Endothelial cell of umbilical vein (primary cell): Measurements from ENCODE around the gene SLC35D2. TPM values are rescaled to one million over a fixed set of nuclear protein-coding genes. Genes with fewer than 3 reads are reported as not detected.

Experiments used
- BruUV-seq: library from RNA; stranded (reverse); fragments of 400-500 nt; replicated peaks from 2 replicates; lab custom pipeline; 2021; lab: Mats Ljungman, UMichigan
- CTCF ChIA-PET: fragments of 300-600, 350-600 bp; sonication (Branson Sonifier 250); formaldehyde crosslinking; loops from one replicate; lab custom pipeline; 2021; ENCODE audit warnings: antibody characterized with exemption, inconsistent platforms; lab: Charles Lee
- POLR2A ChIA-PET: fragments of 300-600, 350-600 bp; sonication (Branson Sonifier 250); formaldehyde crosslinking; loops from one replicate; lab custom pipeline; 2021; ENCODE audit warnings: antibody characterized with exemption, inconsistent platforms; lab: Charles Lee
- DNase-seq: peaks from one replicate; pipeline ENCODE4 v3.0.0-alpha.2; 2011; ENCODE audit warnings: low read depth, low spot score
- FAIRE-seq: peaks from 2 replicates; lab custom pipeline; 2011; peaks lifted over from hg19 to GRCh38; lab: Jason Lieb, UNC
- H2AFZ ChIP-seq: 2 replicates; pipeline ENCODE4 v1.6.0; 2012; ENCODE audit warnings: low read depth, low read length, control low read depth, inconsistent platforms
- H3K27ac ChIP-seq: 2 replicates; pipeline ENCODE4 v1.5.1; 2011; ENCODE audit warnings: low read depth, mild to moderate bottlenecking, control low read depth, low read length, moderate library complexity; ENCODE audit not compliant: insufficient read depth
- H3K27me3 ChIP-seq, 2 experiments: 2 replicates each; pipeline versions ENCODE4 v1.6.0 to v1.6.1; 2011; ENCODE audit warnings: low read length in 2 of 2, mixed read lengths in 1 of 2; ENCODE audit not compliant: control insufficient read depth in 2 of 2, insufficient read depth in 2 of 2
- H3K36me3 ChIP-seq, 2 experiments: 2 replicates in 1 of 2; 3 replicates in 1 of 2; pipeline ENCODE4 v1.5.1; 2011; ENCODE audit warnings: low read length in 2 of 2, mild to moderate bottlenecking in 1 of 2, moderate library complexity in 1 of 2; ENCODE audit not compliant: control insufficient read depth in 2 of 2, insufficient read depth in 2 of 2; ENCODE audit errors: extremely low read depth in 1 of 2
- H3K4me1 ChIP-seq: 3 replicates; pipeline ENCODE4 v1.5.1; 2011; ENCODE audit warnings: mild to moderate bottlenecking, low read length; ENCODE audit not compliant: control insufficient read depth, insufficient read depth; ENCODE audit errors: extremely low read depth
- H3K4me2 ChIP-seq: 2 replicates; pipeline ENCODE4 v1.6.1; 2011; ENCODE audit warnings: low read length, control low read depth, mixed read lengths; ENCODE audit not compliant: insufficient read depth
- H3K4me3 ChIP-seq, 3 experiments: fragments of 200-600 bp in 1 of 3; sonication (generic), shearing (Covaris generic) in 1 of 3; replicated peaks in 1 of 3; 2 replicates each; pipeline ENCODE4 v1.5.1; 2011 to 2016; ENCODE audit warnings: control low read depth in 3 of 3, low read length in 3 of 3, mild to moderate bottlenecking in 2 of 3, inconsistent platforms in 1 of 3, low read depth in 1 of 3, moderate library complexity in 1 of 3; ENCODE audit not compliant: insufficient read depth in 1 of 3
- H3K79me2 ChIP-seq: 2 replicates; pipeline ENCODE4 v1.6.0; 2012; ENCODE audit warnings: low read length, inconsistent platforms; ENCODE audit not compliant: control insufficient read depth, insufficient read depth
- H3K9ac ChIP-seq: replicated peaks from 2 replicates; pipeline ENCODE3; 2011; ENCODE audit warnings: low read length, control low read depth; ENCODE audit not compliant: insufficient read depth; ENCODE audit errors: extremely low read depth
- H3K9me1 ChIP-seq: replicated peaks from 3 replicates; pipeline ENCODE4 v1.6.0; 2011; ENCODE audit warnings: mild to moderate bottlenecking, low read length; ENCODE audit not compliant: control insufficient read depth, insufficient read depth; ENCODE audit errors: extremely low read depth
- H3K9me3 ChIP-seq: replicated peaks from 2 replicates; pipeline ENCODE4 v1.5.1; 2012; ENCODE audit warnings: low read length, inconsistent platforms; ENCODE audit not compliant: control insufficient read depth, insufficient read depth
- H4K20me1 ChIP-seq: replicated peaks from 2 replicates; pipeline ENCODE3; 2011; ENCODE audit warnings: mild to moderate bottlenecking, low read length; ENCODE audit not compliant: control insufficient read depth, insufficient read depth; ENCODE audit errors: extremely low read depth
- EZH2 ChIP-seq: IDR thresholded peaks from 2 replicates; pipeline ENCODE4 v1.6.1; 2012; ENCODE audit warnings: borderline replicate concordance, low read depth, mild to moderate bottlenecking, moderate library complexity, low read length, inconsistent platforms; ENCODE audit not compliant: severe bottlenecking
- FOS ChIP-seq: IDR thresholded peaks from 2 replicates; pipeline ENCODE4 v1.6.1; 2011; ENCODE audit warnings: mild to moderate bottlenecking, low read length, moderate library complexity, borderline replicate concordance; ENCODE audit not compliant: insufficient read depth
- GATA2 ChIP-seq: IDR thresholded peaks from 2 replicates; pipeline ENCODE4 v1.7.0; 2011; ENCODE audit warnings: low read depth, mild to moderate bottlenecking, moderate library complexity, mixed read lengths, low read length; ENCODE audit not compliant: insufficient read length, insufficient read depth
- JUN ChIP-seq: IDR thresholded peaks from 2 replicates; pipeline ENCODE4 v1.6.1; 2011; ENCODE audit warnings: borderline replicate concordance, low read depth; ENCODE audit not compliant: insufficient read length, insufficient read depth
- MAX ChIP-seq: IDR thresholded peaks from 2 replicates; pipeline ENCODE4 v1.6.1; 2011; ENCODE audit not compliant: insufficient read depth, insufficient read length
- MYC ChIP-seq: IDR thresholded peaks from one replicate; pipeline ENCODE4 v1.6.1; 2011; ENCODE audit warnings: mild to moderate bottlenecking, low read depth, low read length
- POLR2A ChIP-seq: IDR thresholded peaks from 2 replicates; pipeline ENCODE4 v1.6.1; 2012; ENCODE audit warnings: low read depth, mild to moderate bottlenecking, control low read depth, low read length
- POLR2AphosphoS5 ChIP-seq: IDR thresholded peaks from 2 replicates; pipeline ENCODE4 v1.6.1; 2012; ENCODE audit warnings: low read depth, mild to moderate bottlenecking, control low read depth, low read length, moderate library complexity; ENCODE audit not compliant: insufficient read depth
- dilution Hi-C: fragments of 300-500 bp; cut with MboI; formaldehyde crosslinking; loops from one replicate; pipeline ENCODE4 v1.15.0; 2019; ENCODE audit warnings: low sequenced_read_pairs; ENCODE audit not compliant: extremely low pct_ligation_motif_present
- intact Hi-C: fragments of 100-400 bp; cut with micrococcal nuclease; formaldehyde crosslinking; loops from one replicate; pipeline ENCODE4 v1.10.0; 2022
- polyA plus RNA-seq, 4 experiments: library from polyadenylated mRNA; depleted of rRNA in 3 of 4; stranded (reverse) in 3 of 4; unstranded in 1 of 4; fragments of >200 nt; gene quantifications; 2 replicates each; pipeline versions ENCODE4 v1.2.1 to v1.2.3, GENCODE V29; 2011 to 2012; ENCODE audit warnings: missing spikeins in 1 of 4
- total RNA-seq: library from RNA; stranded (reverse); gene quantifications from 2 replicates; pipeline ENCODE4 v1.2.3, GENCODE V29; 2021
- TF ChIP-seq, protein P1 (sequence below), 2 donors: IDR thresholded peaks; 1 replicate in 1 of 2; 2 replicates in 1 of 2; pipeline ENCODE4 v1.5.1; 2011; ENCODE audit warnings: low read length in 2 of 2, mild to moderate bottlenecking in 2 of 2, moderate library complexity in 2 of 2, control low read depth in 1 of 2, inconsistent platforms in 1 of 2, low read depth in 1 of 2; ENCODE audit not compliant: insufficient read depth in 1 of 2; ENCODE audit errors: extremely low read depth in 1 of 2

The SLC35D2 gene
- total and polyA plus RNA-seq, 2 donors (not counting 3 experiments of a cell fraction or from before 2014, with no cell fraction given): 21.1 to 29.9 TPM

DNA sequence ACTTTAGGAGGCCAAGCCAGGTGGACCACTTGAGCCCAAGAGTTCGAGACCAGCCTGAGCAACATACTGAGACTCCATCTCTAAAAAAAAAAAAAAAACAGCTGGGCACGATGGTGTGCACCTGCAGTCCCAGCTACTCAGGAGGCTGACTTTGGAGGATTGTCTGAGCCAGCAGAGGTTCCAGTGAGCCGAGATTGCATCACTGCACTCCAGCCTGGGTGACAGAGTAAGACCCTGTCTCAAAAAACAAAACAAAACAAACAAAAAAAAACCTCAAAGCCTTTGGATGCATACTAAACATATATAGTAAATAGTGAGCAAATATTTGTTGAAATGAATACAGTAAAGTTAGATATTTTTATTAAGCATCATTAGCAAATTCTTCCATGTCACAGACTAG is 5.3 kb downstream of the SLC35D2 start:
- TF ChIP-seq EZH2 (no peak), POLR2A (no peak), MYC (no peak), JUN (no peak), POLR2AphosphoS5 (no peak), FOS (no peak), GATA2 (no peak), MAX (no peak)
- TF ChIP-seq, protein P1, sequence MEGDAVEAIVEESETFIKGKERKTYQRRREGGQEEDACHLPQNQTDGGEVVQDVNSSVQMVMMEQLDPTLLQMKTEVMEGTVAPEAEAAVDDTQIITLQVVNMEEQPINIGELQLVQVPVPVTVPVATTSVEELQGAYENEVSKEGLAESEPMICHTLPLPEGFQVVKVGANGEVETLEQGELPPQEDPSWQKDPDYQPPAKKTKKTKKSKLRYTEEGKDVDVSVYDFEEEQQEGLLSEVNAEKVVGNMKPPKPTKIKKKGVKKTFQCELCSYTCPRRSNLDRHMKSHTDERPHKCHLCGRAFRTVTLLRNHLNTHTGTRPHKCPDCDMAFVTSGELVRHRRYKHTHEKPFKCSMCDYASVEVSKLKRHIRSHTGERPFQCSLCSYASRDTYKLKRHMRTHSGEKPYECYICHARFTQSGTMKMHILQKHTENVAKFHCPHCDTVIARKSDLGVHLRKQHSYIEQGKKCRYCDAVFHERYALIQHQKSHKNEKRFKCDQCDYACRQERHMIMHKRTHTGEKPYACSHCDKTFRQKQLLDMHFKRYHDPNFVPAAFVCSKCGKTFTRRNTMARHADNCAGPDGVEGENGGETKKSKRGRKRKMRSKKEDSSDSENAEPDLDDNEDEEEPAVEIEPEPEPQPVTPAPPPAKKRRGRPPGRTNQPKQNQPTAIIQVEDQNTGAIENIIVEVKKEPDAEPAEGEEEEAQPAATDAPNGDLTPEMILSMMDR (IDR thresholded peaks at IDR 0.05; ENCODE audit: extremely low read depth in 1 of 2, insufficient read depth in 1 of 2, low read depth in 1 of 2, low read length in 2 of 2): no peak
- ChIA-PET POLR2A (no interaction called here), CTCF (interaction anchor here (1.9 kb wide), 1 partner anchor 50 kb away, joined by 9 read pairs; no protein-coding TSS in a partner anchor)
- dilution Hi-C loops: no loop called here
- intact Hi-C loops: no loop called here
- Histone ChIP-seq H3K4me2 (no peak overlapping the region), H2AFZ (no peak overlapping the region), H3K9me1 (no peaks in the 10 kb centered on the region), H3K36me3 (peaks cover 0 to 2% of the 10 kb centered on the region in 2 experiments), H3K9me3 (no peaks in the 10 kb centered on the region), H3K79me2 (peaks cover 35% of the 10 kb centered on the region), H3K27ac (no peak overlapping the region), H3K27me3 (no peaks in the 10 kb centered on the region), H3K9ac (no peak overlapping the region), H4K20me1 (no peaks in the 10 kb centered on the region), H3K4me1 (peaks cover 22% of the 10 kb centered on the region), H3K4me3 (no peak overlapping the region)
- BruUV-seq: no TSS peak
- FAIRE-seq: no peak
- no peak for DNase-seq
